ENCODE measurements around the gene ABLIM2. TPM values are rescaled to one million over a fixed set of nuclear protein-coding genes. Genes with fewer than 3 reads are reported as not detected.
A peak's percentile ranks its signal among the peaks of the same experiment; 100 is the strongest.

The ABLIM2 gene
- total RNA-seq, 1 donor: under 0.01 TPM

DNA sequence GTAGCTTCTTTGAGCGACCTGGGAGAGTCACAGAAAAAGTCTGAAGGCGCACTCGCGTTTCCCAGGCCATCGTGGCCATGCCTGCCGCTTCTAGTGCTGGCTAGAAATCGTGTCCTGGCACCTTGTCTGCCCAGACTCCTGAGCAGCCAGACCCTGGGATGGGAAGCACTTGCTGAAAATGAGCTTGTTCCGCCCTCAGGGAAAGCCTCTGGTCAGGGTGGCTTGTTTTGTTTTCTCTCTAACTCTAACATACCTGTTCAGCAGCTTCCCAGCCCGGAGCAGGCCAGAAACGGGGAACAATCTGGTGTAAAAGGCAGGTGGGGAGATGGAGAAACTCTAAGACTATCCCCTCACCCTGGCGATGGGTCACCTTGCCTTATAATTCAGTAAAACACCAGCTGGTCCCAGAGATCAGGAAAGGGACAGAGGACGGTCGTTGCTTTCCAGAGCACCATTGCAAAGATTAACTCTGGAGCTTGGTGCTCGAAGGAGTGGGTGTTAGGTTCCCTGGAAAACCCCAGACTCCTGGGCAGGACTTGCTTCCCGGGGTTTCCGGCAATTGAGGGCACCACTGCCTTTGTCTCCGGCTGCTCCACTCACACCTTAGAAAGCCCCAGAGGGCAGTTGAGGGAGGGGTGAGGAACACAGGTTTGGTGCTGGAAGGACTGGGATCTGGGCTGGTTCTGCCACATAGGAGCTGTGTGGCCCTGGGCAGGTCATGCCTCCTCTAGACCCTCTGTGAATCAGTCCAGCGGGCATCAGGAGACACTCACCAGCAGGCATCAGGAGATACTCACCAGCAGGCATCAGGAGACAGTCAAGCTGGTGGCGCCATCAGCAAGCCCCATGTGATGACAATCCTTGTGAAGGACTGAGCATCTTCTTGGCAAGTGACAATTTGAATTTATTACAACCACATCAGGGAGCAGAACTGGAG, 36.0 kb upstream of the ABLIM2 start:
- no peak for DNase-seq (ENCODE audit: low read depth in 2 of 3, low spot score in 2 of 3)

DNA sequence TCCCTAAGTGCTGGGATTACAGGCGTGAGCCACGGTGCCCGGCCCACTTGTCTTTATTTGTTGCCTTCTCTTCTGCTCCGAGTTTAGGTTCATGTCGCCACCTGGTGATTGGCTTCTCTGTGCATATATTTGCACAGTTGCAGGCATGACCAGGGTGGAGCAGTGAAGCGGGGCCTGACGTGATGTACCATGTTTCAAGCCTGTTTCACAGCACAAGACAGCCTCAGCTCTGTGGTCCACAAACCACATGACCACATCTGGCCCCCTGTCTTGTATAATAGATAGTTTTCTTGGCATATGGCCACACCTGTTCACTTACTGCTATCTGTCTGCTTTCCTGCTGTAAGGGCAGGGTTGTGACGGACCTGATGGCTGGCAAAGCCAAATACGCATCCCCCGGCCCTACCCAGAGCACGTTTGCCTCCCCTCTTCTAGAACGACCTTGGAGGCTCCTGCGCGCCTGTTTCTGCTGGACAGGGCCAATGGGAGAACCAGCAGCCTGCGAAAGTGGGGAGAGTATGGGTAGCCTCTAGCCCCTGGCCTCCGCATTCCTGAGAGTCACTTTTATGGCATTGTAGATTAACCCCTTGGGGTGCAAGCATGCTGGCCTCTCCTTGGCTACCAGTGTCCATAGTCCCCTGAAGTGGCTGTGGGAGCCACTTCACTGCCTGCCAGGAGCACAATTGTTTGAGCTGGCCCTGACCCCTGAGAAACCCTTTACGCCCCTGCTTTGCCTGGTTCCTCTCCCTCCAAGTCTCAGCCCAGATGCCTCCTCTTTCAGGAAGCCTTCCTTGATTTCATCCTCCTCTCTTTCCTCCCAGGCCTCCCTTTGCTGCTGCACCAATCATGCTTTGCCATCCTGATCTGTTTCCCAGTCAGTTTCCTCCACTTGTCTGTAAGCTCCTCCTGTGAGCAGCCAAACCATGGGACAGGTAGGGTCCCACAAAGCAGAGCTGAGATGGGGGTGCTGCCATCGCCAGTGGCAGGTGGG, 34.4 kb upstream of the ABLIM2 start:
- DNase-seq (ENCODE audit: low read depth in 2 of 3, low spot score in 2 of 3): peak in 2 of 3 donors; percentile 88 to 89

DNA sequence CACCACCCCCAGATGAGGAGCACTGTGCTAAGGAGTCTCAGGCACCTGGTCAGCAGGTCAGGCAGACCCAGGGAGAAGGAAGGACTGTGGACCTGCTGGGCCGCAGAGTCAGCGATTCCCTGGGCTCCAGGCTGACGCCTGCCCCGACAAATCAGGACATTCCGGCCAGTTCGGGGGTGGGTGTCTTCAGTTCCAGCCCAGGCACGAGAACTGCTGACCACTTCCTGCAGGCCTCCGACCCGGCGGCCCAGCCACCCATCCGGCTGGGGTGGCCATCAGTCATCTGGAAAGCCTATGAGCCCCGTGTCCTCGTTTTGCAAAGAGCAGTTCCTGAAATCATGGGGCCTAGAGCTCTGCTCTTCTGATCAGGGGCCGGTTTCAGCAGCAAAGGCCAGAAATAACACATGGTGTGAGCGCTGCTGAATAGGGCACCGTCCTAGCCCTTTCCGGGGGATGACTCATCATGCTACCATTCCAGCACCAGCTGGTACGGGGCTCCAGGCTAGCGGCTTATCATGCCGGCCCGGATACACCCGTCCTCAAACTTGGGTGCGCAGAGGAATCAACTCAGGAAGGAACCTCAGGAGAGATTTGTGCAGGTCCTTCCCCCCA, 32.6 kb upstream of the ABLIM2 start:
- DNase-seq (ENCODE audit: low read depth in 2 of 3, low spot score in 2 of 3): peak in 2 of 3 donors; percentile 93 to 94

DNA sequence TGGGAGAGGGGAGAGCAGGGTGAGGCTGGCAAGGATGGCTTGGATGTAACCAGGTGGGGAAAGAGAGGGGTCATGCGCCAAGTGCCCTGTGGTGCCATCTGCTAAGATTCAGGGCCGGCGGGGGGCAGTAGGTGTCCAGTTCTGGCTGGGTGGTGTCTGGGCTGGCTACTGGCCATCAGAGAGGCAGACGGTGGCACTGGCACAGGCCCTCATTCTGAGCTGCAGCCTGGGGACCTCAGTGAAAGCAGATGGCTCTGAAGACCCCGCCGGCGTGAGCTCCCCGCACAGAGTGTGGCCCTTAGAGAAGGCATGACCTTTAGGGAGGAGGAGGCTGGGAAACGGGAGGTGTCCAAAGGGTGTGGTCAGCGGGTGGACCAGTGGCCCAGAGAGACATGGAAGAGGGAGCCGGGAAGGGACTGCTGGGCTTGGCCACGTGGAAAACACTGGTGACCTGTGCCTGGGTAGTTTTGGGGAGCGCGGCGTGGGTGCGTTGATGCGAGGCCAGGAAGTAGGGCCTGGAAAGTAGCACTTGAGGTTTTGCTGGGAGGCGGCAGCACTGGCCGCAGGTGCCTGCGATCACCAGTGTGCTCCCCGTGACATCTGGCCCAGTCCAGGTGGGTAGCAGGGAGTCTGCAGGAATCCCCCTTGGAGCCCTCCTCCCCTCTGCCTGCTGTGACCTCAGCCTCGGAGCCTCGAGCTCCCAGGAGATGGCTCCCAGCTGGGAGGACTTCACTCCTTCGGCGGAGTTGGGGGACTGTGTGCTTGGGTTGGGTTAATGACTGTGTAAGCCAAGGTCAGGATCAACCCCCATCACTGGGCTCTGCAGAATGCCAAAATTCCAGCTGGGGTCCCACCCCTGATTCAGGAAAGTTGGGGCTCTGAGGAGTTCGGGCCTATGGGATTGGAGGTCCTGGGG, 31.2 kb upstream of the ABLIM2 start:
- DNase-seq (ENCODE audit: low read depth in 2 of 3, low spot score in 2 of 3): no peak

DNA sequence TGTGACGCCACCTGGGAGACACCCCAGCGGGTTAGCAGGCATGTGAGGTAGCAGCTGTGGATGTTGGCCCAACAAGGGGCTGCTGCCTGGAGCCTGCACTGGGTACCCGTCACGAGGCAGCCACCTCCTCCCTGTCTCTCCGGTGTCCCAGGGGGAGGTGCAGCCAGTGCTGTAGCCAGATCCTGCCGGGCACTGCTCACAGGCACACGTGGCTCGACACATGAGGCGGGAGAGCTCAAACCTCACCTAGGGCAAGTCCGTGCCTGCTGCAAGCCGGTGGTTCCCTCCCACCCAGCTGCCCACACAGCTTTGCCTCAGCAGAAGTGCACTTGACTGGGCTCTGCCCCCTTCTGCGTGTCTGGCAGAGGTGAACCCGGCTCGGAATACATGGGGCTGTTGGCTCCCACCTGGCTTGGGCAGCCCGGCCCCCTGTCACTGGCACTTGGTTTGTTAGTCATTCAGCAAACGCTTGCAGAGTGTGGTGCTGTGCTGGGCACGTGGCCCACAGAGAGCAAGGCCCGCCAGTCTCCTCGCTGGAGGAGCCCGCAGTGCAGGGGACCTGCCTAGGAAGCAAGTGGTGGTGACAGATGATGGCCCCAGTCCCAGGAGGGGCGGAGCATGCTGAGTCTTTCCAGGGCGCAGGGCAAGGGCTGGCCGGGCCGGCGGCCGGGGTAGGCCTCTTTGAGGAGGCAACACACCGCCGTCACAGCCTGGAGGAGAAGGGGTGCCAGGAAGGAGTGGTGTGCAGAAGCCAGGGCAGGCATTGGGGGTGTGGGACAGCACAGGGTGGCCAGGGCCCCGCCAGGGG, 30.3 kb upstream of the ABLIM2 start:
- DNase-seq (ENCODE audit: low read depth in 2 of 3, low spot score in 2 of 3): peak in 1 of 3 donors; percentile 49

DNA sequence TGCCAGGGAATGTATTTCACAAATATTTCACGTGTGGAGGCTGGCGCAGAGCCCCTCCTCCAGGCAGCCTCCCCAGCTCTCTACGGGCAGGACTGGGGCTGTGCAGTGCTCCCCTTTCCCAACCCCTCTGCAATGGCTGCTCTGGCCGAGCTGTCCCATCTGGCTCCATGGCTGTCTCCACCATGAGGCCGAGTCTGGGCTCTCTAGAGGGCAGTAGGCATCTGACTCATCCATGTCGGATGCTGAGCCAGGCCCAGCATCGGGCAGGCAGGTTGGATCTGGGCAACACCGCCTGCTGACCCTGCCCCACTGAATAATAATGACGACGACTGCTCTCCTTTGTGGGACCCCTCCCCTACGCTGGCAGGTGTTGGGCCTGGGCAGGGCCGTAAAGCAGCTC, 29.5 kb upstream of the ABLIM2 start:
- DNase-seq (ENCODE audit: low read depth in 2 of 3, low spot score in 2 of 3): no peak

DNA sequence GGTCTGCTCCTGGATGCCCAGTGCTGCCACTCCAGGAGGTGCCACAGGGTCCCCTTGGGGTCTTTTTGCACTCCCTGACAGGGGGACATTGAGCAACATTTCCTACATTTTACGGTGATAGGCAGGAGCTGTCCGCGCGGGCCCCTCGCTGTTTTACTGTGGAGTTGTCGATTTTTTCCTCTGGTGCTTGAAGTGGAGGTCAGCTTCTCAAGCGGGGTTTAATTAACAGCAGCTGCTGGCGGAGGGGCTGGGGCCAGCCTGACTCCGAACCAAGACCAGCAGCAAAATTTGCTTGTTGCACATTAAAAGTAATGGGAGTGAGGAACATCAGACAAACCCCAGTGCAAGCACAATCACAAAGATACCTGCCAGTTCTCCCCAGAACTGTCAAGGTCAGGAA, 27.3 kb upstream of the ABLIM2 start:
- no peak for DNase-seq (ENCODE audit: low read depth in 2 of 3, low spot score in 2 of 3)

DNA sequence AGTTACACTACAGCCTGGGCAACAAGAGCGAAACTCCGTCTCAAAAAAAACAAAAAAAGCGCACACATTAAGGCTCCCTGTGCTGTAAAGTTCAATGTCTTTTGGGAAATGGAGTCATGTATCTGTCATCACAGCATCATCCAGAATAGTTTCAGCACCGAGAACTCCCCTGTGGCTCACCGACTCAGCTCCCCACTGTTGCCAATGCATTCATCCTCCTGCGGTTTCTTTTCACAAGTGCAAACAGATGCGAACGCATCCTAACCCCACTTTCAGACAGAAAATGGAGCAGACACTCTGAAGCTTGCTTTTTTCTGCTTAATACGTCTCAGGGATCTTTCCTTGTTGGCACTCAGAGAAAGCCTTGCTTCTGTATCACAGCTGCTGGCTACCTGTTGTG, 26.7 kb upstream of the ABLIM2 start:
- DNase-seq (ENCODE audit: low read depth in 2 of 3, low spot score in 2 of 3): no peak

DNA sequence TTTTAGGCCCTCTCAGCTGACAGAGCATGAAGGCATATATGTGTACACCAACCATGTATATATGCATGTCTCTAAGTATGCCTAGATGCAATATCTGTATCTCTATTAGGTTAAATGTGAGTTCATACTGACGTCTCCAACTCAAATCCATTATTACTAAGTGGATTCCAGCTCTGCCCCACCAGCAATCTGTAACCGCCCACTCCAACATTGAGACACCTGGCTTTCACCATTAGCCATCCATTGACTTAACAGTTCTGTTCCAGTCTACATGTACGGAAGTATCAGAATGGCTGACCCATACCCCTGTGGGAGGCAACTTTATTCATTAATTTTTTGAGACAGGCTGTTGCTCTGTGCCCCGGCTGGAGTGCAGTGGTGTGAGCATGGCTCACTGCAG, 25.4 kb upstream of the ABLIM2 start:
- no peak for DNase-seq (ENCODE audit: low read depth in 2 of 3, low spot score in 2 of 3)

DNA sequence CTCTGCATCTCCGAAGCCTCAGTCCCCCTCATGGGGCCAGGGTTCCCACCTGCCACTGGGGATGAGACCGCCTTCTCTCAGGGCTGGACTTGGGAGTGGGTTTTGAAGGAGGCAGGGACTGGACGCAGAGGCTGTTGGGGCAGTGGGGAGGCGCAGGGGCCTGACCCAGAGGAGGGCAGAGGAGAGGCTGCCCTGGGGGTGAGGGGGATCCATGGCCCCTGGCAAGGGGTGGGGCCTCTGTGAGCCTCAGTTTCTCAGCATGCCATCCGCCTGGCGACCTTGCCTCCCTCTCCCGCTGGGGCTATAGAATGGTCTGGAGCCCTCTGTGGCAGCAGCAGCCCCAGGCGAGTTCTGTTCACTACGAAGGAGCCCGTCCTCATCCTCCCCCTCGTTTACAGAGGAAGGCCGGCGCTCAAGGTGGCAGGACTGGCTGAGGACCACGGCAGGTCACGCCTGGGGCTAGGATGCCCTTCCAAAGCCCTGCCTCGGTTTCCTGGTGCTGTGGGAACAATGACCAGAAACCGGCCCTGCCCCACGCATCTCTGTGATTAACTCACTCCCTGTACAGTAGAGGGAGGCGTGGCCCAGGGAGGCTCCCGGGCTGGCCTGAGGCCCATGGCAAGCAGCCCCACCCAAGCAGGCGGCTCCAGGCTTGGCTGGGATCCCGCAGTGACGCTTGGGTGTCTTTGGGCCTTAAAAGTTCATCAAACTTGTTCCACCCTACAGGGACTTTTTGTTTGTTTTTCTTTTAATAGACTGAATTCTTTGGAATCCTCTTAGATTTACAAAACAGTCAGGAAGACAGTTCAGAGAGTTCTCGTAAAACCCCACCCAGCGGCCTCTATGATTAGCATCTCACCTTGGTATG, 24.5 kb upstream of the ABLIM2 start:
- DNase-seq (ENCODE audit: low read depth in 2 of 3, low spot score in 2 of 3): no peak

DNA sequence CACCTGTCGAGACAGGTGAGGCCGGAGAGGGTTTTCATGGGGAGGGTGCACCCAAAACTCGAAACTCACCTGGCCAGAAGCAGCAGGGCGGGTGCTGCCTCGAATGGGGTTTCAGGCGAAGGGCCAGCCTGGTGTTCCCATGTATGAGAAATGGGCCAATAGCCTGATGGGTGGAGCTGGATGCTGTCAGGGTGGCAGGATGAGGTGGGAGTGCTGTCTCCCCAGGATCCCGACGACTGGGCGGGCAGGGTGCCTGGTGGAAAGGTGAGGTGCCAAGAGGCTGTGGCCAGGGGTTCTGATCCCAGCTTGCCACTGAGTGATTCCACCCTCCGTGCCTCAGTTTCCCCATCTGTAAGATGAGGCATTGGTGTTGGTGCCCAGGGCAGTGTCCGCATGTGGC, 23.7 kb upstream of the ABLIM2 start:
- no peak for DNase-seq (ENCODE audit: low read depth in 2 of 3, low spot score in 2 of 3)

DNA sequence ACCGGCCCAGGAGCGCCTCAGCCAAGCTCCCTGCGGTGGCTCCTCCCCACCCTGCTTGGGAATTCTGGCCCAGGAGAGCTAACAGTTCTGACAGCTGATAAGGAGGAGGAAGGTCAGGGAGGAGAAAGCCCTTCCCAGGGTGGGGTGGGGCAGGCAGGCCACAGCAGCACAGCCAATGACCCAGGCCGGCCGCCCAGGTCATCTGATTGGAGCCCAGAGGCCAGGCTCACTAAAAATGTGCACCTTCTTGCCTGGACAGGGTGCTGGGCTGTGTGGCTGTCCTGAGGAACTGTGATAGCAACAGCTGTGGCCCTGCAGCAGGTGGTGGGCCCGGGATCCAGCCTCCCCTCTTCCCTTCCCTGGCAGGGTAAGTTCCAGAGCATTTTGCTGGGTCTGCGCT, 23.2 kb upstream of the ABLIM2 start:
- DNase-seq (ENCODE audit: low read depth in 2 of 3, low spot score in 2 of 3): no peak

DNA sequence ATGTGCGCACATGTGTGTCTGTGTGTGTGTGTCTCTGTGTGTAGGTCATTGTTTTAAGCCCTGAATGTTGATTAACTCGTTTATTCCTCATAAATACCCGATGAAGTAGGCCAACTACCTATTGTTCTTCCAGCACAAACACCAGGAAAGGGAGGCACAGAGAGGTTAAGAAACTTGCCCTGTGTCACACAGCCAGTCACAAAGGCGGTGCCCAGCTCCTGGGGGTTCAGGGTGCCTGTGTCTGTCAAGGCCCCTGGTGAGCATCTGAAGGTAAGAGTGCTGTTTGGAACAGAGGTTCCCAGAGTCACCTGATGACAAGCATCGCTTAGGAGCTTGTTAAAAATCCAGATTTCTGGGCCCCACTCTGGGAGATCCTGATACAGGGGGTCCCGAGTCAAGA, 22.5 kb upstream of the ABLIM2 start:
- DNase-seq (ENCODE audit: low read depth in 2 of 3, low spot score in 2 of 3): no peak

DNA sequence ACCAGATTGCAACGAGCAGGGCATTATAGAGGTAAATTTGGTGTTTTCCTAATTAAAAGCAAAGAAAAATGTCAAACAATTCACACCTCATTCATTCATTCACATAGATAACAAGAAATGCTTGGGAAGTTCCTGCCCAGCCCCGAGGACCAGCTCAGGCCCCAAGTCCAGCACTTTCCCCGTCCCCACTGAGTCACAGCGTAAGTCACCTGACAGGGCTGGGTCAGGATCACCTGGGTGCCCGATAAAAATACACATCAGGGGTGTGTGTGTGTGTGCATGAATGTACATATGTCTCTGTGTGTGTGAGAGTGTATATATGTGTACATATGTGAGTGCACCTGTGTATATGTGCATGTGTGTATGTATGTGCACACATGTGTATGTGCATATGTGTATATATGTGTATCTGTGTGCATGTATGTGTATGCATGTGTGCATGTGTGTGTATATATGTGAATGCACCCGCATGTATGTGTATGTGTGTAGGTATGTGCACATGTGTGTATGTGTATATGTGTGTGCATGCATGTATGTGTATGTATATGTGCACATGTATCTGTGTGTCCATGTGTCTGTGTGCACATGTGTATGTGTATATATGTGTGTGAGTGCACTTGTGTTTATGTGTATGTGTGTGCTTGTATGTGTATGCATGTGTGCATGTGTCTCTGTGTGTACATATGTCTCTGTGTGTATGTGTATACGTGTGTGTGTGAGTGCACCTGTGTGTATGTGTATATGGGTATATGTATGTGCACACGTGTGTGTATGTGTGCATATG, 21.9 kb upstream of the ABLIM2 start:
- no peak for DNase-seq (ENCODE audit: low read depth in 2 of 3, low spot score in 2 of 3)

DNA sequence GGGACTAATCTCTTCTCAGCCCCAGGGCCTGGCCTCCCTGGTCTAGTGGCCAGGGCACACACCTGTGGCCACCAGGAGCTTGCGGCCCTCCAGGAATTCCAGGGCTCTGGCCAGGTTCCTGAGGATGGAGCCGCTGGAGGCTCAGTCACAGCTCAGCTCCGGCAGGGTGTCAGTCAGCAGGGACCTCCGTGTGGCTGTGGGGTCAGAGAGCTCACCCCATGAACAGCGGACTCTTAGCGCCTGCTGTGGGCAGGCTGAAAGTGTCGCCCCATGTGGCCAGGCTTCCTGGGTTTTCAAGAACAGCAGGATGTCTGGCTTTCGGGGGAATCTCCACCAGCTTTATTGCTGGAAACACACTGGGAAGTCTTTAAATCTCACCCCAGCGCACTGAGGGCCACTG, 21.2 kb upstream of the ABLIM2 start:
- DNase-seq (ENCODE audit: low read depth in 2 of 3, low spot score in 2 of 3): no peak

DNA sequence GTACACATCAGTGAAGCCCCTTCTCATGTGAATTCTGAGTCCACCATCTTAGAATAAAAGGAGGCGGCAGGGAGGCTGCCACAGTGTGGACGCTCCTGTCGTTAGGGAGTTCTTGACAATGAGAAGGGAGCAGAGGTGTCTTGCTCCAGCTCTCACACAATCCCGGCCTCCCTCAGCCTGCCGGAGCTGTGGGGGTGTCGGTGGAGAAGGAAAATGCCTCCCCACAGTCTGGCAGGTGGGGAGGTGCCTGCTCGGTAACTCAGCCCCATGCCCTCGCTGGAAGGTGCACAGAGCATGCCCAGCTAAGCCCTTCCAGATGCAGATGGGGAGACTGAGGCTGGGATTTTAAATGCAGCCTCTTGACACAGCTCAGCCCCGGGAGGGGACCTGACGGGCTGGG, 20.5 kb upstream of the ABLIM2 start:
- no peak for DNase-seq (ENCODE audit: low read depth in 2 of 3, low spot score in 2 of 3)

DNA sequence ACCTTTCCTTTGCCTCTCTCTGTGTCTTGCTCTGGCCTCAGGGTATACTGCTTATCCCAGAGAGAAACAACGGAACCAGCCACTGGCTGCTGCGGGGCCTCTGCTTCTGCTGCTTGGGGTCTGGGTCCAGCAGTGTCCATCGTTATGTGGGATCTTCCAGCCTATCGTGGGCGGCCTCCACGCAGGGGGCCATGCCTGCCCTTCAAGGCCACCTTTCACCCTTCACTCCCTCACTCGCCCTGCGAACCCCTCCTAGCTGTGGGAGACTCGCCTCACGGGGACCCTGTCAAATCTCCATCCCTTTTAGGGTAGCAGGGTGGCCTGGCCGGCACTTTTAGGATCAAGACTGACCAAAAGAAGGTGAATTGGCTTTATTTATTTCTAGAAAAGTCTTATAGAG, 19.3 kb upstream of the ABLIM2 start:
- DNase-seq (ENCODE audit: low read depth in 2 of 3, low spot score in 2 of 3): no peak
